ENCODE results near the gene HSPB7. TPM values are rescaled to one million over a fixed set of nuclear protein-coding genes. Genes with fewer than 3 reads are reported as not detected.
"Not testable (repeated sequence)": the region's sequence is repeated elsewhere in the genome, so short reads cannot be mapped to it uniquely, and the experiment has no call there.

HSPB7 gene
- total and polyA plus RNA-seq, 2 of the 8 experiments (the other 6 are each of a cell fraction or from before 2014, with no cell fraction given) = not detected

- not testable (repeated sequence) for H3K4me2 ChIP-seq (ENCODE audit: insufficient read depth in 1 of 2, low read depth in 2 of 2, low read length in 2 of 2); H2BK5ac ChIP-seq (ENCODE audit: low read depth, low read length); H2AFZ ChIP-seq (ENCODE audit: low read length); H2BK20ac ChIP-seq (ENCODE audit: low read length); H2BK15ac ChIP-seq (ENCODE audit: low read length); H3K27ac ChIP-seq (ENCODE audit: low read depth, low read length); H4K20me1 ChIP-seq (replicated peaks in 1 of 2; ENCODE audit: control insufficient read depth in 1 of 2, insufficient read depth in 2 of 2, low read length in 2 of 2); H3K4ac ChIP-seq (replicated peaks; ENCODE audit: insufficient read length, low read depth, low read length); FAIRE-seq; H3K14ac ChIP-seq (ENCODE audit: insufficient read length); H3K9ac ChIP-seq (replicated peaks in 1 of 4; ENCODE audit: extremely low read depth in 1 of 4, low read depth in 3 of 4, low read length in 3 of 4); H3K23me2 ChIP-seq (ENCODE audit: low read depth, low read length); H3K27me3 ChIP-seq (replicated peaks in 1 of 4; ENCODE audit: control insufficient read depth in 3 of 4, extremely low read depth in 1 of 4, insufficient read depth in 3 of 4, low read length in 3 of 4); H3K4me3 ChIP-seq (ENCODE audit: extremely low read depth in 1 of 4, insufficient read depth in 2 of 4, low read depth in 3 of 4, low read length in 4 of 4); H2BK120ac ChIP-seq (replicated peaks; ENCODE audit: low read depth, low read length); H3K23ac ChIP-seq (ENCODE audit: insufficient read length); H3K36me3 ChIP-seq (ENCODE audit: control insufficient read depth in 2 of 4, insufficient read depth in 4 of 4, low read length in 3 of 4); H2AK5ac ChIP-seq (ENCODE audit: low read depth, low read length); DNase-seq (ENCODE audit: low read depth in 1 of 2, low spot score in 2 of 2); H3K9me3 ChIP-seq (ENCODE audit: insufficient read depth in 2 of 2, low read depth in 1 of 2, low read length in 1 of 2); H3K79me2 ChIP-seq (ENCODE audit: control insufficient read depth in 1 of 2, insufficient read depth in 2 of 2, low read length in 2 of 2); H4K8ac ChIP-seq (ENCODE audit: extremely low read depth, insufficient read depth, low read length); H4K91ac ChIP-seq (replicated peaks; ENCODE audit: insufficient read length, low read length); H3K4me1 ChIP-seq (replicated peaks in 1 of 4; ENCODE audit: control insufficient read depth in 3 of 4, insufficient read depth in 4 of 4, low read length in 3 of 4); H3K79me1 ChIP-seq (ENCODE audit: low read depth, low read length); H3K56ac ChIP-seq (replicated peaks; ENCODE audit: insufficient read length, low read depth, low read length); H2BK12ac ChIP-seq (ENCODE audit: low read depth, low read length); H3K18ac ChIP-seq (ENCODE audit: extremely low read depth, low read length); H4K5ac ChIP-seq (ENCODE audit: insufficient read length, low read depth, low read length)
- 100% methylated on average over 2 of the region's 4 CpGs; no CpG with 5 or more reads in 1 of the 2 experiments for WGBS, 2 experiments (ENCODE audit: extremely low coverage in 1 of 2, insufficient coverage in 1 of 2, insufficient read length in 1 of 2, insufficient replicate concordance in 2 of 2, low coverage in 1 of 2, low lambda C conversion rate in 2 of 2, missing lambda C conversion rate in 1 of 2)
- ChIA-PET CTCF (ENCODE audit: partially characterized antibody) (interaction anchor here (0.6 to 5.5 kb wide), 21 partner anchors 8 to 268 kb away, joined by 3 to 34 read pairs (median 6); partner anchors contain the start of genes ARHGEF19, CLCNKB and SRARP), POLR2A (ENCODE audit: partially characterized antibody) (interaction anchor here (0.6 to 1.4 kb wide), 3 partner anchors 11 to 61 kb away, joined by 3 to 4 read pairs (median 3); no protein-coding TSS in a partner anchor)
- TF ChIP-seq KDM1A (IDR thresholded peaks at IDR 0.05; ENCODE audit: borderline replicate concordance, low read length) = peak; percentile 32; the same call in 1 of the 2 replicates
These were observed 38.7 kb upstream of the HSPB7 start for GRCh38 chr1:16056521-16056912.
